ENCODE data around the gene CHSY1.
"Not testable (repeated sequence)": the region's sequence is repeated elsewhere in the genome, so short reads cannot be mapped to it uniquely, and the experiment has no call there.

CHSY1 gene

DNA sequence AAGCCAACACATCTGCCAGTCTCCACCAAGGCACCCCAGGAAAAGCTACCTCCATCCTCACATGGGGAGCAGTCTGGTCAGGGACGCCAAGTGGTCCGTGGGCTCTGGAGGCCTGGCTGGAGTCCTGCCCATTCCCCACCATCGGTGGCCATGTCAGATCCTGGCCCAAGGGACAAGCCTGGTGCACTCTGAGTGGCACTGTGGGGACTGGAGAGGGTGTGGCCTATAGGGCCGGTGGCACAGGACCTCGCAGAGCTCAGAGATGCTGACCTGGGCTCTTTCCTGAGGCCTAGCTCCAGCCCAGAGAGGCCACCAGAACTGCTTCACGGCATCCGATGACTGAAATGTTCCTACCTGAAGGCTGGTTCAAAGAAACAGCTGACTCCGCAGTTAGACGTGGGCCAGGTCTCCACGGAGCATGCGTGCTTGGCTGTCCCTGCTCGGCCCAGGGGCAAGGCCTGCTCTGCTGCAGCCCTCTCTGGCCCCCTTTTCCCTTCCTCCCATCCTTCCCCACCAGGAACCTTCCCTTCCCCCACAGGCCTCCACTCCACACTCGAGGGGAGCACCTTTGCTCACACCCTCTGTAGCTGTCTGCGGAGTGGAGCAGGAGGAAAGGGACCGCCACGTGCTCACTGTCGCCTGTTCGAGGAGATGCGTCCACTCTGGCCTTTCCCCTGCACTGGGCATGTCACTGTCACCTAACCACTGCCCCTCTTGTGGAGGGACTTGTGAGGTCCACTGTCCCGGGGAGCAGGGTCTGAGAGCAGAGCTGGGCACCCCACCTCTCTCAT, 119.3 kb downstream of the CHSY1 start:
- DNase-seq: no peak

DNA sequence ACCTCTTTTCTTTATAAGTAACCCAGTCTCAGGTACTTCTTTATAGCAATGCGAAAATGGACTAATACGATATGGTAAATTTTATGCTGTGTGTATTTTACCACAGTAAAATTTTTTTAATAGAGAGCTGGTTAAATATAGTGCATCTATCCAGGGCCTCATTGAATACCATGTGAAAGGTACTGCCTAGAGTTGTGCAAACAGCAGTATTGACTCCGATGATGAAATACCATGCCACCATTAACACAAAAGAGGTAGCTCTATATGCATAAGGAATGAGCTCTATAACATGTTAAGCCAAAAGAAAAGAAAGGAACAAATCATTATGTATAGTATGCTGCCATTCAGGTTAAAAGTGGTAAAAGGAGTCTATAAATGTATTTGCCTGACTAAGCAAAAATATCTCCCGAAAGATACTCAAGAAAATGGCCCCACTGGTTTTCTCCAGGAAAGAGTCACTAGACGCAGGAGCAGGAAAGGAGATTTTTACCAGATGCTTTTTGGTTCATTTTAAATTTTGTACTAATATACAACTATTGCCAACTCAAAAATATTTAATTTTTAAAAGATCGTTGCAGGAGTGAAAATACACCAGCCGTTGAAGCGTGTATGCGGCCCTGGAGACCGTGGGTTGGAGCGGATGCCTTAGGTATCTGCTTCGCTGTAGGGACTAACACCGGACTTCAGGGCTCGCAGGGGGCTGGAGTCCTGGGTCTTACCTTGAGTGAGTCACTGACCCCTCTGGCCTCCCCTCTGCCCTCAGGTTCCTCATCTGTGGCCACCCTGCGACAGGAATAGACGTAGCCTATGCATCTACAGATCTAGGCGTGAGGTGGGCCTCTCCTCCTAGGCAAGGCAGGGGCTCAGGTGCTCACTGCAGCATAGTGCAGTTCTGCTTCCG, 120.1 kb downstream of the CHSY1 start:
- DNase-seq: no peak

DNA sequence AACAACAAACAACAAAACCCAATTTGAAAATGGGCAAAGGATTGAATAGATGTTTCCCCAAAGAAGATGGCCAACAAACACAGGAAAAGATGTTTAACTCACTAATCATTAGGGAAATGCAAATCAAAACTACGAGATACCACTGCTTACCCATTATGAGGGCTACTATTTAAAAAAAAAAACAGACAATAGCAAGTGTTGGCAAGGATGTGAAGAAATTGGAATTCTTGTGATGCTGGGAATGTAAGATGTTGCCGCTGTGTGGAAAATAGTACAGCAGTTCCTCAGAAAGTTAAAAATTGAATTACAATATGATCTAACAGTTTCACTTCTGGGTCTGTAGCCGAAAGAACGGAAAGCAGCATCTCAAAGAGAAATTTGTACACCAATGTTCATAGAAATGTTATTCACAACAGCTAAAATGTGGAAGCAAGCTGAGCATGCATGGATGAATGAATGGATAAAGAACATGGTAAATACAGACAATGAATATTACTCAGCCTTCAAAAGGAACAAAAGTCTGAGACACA, 121.9 kb downstream of the CHSY1 start:
- DNase-seq: no peak

DNA sequence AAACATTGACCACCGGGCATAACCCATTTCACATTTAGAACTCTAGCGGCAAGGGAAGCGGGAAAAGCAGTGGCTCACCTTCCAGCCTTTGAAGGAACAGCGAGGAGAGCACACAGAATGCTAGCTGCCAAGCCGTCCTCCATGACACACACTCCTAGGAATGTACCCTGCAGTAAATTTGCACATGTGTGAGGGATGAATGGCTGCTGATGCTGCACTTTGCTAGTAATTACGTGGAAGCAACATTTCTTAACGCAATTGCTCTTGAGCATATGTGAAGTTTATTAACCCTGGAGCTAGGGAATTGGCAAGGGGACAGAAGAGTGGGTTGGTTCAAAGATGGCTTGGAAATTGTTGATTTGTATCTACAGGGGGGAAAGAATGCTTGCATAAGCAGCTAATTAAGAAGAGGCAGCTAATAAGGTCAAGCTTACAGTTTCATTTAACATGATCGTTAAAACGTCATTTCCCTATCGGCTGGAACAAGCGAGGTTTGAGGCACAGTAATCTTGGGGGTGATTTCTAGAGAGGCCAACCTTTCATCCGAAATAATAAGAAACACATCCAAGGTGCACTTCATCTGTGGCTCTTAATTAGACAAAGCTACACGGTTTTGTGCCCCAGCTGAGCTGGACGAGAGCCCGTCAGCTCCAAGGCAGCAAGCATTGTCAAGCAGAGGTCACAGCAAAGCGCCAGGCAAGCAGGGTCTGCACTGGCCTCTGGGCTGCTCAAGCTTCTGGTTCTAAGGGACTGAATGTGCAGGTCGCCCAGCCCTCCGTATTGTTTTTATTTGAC, 123.4 kb downstream of the CHSY1 start:
- no peak for DNase-seq

DNA sequence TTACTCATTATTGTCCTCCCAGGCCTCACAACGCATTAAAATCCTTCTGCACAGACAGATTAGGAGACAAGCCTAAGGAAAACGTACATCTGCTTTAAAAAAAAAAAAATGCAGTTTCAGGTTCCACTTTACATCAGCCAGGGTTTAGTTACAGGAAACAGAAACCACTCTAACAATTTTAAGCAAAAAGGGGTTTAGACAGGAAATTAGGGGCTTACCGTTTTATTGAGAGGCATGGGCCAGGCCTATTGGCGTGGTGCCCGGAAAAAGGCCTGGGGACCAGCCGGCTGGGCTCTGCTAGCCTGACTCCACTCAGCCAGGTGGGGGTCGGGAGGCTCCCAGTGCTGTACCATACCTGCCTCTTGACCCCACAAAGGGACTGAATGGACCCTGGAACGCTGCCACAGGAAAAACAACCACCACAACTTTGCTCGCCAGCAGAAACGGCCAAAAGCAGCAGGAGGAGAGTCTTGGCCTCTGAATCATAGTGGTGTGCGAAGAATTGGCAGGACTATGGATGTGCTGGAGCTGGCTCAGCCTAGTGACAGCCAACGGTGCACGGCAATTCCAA, 124.3 kb downstream of the CHSY1 start:
- peak; percentile 10 for DNase-seq

DNA sequence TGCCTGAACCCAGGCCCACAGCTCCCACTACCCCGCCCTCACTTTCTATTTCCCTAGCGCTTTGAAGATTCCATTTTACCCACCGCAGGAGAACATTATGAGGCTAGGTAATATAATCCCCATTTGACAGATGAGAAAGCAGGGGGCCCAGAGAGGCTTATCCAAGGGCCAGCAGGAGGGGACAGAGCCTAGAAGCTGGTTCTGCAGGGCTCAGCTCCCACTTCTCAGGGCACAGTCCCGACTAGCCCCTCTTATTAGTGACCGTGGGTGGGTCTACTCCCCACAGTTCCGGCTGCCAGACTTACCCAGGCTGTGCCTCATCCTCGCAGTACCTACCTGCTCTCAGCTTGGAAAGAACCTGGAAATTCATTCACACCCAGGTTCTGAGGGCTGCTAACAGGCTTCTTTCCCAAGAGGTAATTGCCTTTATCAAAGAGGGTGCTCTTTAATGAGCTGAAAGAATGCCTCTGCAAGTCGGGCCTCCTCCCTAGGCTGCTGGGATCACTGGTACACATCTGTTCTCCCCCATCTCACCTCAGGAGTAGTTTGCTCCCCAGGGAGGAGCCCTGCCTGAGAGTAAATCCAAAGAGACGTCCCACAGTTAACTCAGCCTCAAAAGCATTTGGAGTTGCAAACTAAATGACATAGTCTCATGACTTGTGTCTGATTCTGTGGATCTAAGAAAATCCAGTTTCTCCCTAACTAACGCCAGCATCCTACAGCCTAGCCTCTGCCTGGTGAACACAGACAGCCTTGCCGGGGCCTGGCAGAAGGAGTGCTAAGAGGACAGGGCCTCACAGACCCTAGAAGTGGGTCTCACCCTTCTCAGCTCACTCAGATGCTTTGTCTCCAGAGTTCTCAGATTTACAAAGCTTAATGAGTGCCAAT, 125.0 kb downstream of the CHSY1 start:
- DNase-seq: no peak

DNA sequence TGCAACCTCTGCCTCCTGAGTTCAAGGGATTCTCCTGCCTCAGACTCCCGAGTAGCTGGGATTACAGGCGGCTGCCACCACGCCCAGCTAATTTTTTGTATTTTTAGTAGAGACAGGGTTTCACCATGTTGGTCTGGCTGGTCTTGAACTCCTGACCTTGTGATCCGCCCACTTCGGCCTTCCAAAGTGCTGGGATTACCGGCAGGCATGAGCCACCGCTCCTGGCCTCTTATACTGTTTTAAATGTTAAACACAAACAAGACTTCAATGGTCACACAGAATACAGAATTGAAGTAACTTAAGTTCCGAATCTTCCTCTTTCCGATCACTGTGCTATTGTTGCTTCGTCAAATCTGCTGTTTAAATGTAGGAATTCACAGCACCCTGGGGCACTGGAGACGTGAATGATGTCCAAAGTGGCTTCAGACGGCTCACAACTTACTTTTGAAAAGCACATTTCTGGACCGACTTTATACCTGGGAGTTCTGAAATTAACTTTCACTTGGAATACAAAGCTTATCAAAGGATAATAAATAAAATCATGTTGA, 125.9 kb downstream of the CHSY1 start:
- not testable (repeated sequence) for DNase-seq
